MM.1S (cell line): Measurements from ENCODE around the gene CR1.
A peak's percentile ranks its signal among the peaks of the same experiment; 100 is the strongest.
"Not testable (repeated sequence)": the region's sequence is repeated elsewhere in the genome, so short reads cannot be mapped to it uniquely, and the experiment has no call there.

Experiments
- DNase-seq: peaks from one replicate; pipeline ENCODE4 v3.0.0-alpha.2; 2015
- H2AFZ ChIP-seq: fragments of 300-600 bp; sonication (generic); 2 replicates; pipeline ENCODE4 v1.6.0; 2016; ENCODE audit warnings: antibody characterized with exemption, low read length
- H3F3A ChIP-seq: fragments of 300-600 bp; sonication (generic); 2 replicates; pipeline ENCODE4 v1.6.1; 2016; ENCODE audit warnings: mild to moderate bottlenecking, antibody characterized with exemption, low read length, moderate library complexity, mixed read lengths; ENCODE audit not compliant: insufficient read depth
- H3K27ac ChIP-seq: fragments of 300-600 bp; sonication (generic); 2 replicates; pipeline ENCODE4 v1.5.1; 2016; ENCODE audit warnings: mild to moderate bottlenecking, low read length
- H3K27me3 ChIP-seq: fragments of 300-600 bp; sonication (generic); replicated peaks from 2 replicates; pipeline ENCODE4 v1.6.0; 2016; ENCODE audit warnings: low read length; ENCODE audit not compliant: insufficient read depth
- H3K36me3 ChIP-seq: fragments of 300-600 bp; sonication (generic); replicated peaks from 2 replicates; pipeline ENCODE4 v1.6.1; 2016; ENCODE audit warnings: mild to moderate bottlenecking, low read length, mixed read lengths; ENCODE audit not compliant: insufficient read depth
- H3K4me1 ChIP-seq: fragments of 300-600 bp; sonication (generic); 2 replicates; pipeline ENCODE4 v1.6.1; 2016; ENCODE audit warnings: low read length, mixed read lengths
- H3K4me2 ChIP-seq: fragments of 300-600 bp; sonication (generic); 2 replicates; pipeline ENCODE4 v1.6.0; 2016; ENCODE audit warnings: low read depth, low read length
- H3K4me3 ChIP-seq: fragments of 300-600 bp; sonication (generic); 2 replicates; pipeline ENCODE4 v1.5.1; 2016; ENCODE audit warnings: low read length, mixed read lengths
- H3K79me2 ChIP-seq: fragments of 300-600 bp; sonication (generic); 2 replicates; pipeline ENCODE4 v1.6.1; 2016; ENCODE audit warnings: mixed run types, low read length, mixed read lengths
- H3K9ac ChIP-seq: fragments of 300-600 bp; sonication (generic); 2 replicates; pipeline ENCODE4 v1.6.1; 2016; ENCODE audit warnings: low read length, mixed read lengths
- H3K9me2 ChIP-seq: fragments of 300-600 bp; sonication (generic); replicated peaks from 2 replicates; pipeline ENCODE4 v1.6.1; 2016; ENCODE audit warnings: mild to moderate bottlenecking, low read length, mixed read lengths; ENCODE audit not compliant: insufficient read depth
- H3K9me3 ChIP-seq: fragments of 300-600 bp; sonication (generic); replicated peaks from 2 replicates; pipeline ENCODE4 v1.6.1; 2016; ENCODE audit warnings: mild to moderate bottlenecking, low read length, mixed read lengths; ENCODE audit not compliant: insufficient read depth
- H4K20me1 ChIP-seq: fragments of 300-600 bp; sonication (generic); 2 replicates; pipeline ENCODE4 v1.6.1; 2016; ENCODE audit warnings: mild to moderate bottlenecking, low read length, moderate library complexity, mixed read lengths; ENCODE audit not compliant: insufficient read depth
- CTCF ChIP-seq: fragments of 300-600 bp; sonication (generic); IDR thresholded peaks from 2 replicates; pipeline ENCODE4 v1.5.1; 2016; ENCODE audit warnings: antibody characterized with exemption, low read length, mixed read lengths
- EZH2 ChIP-seq: fragments of 300-600 bp; sonication (generic); optimal IDR thresholded peaks from 2 replicates; pipeline ENCODE3; 2017; ENCODE audit warnings: low read depth, mild to moderate bottlenecking, antibody characterized with exemption, low read length, mixed read lengths
- EZH2phosphoT487 ChIP-seq: fragments of 300-600 bp; sonication (generic); IDR thresholded peaks from 2 replicates; pipeline ENCODE4 v1.6.1; 2018; ENCODE audit warnings: antibody characterized with exemption, low read length

Gene CR1

DNA sequence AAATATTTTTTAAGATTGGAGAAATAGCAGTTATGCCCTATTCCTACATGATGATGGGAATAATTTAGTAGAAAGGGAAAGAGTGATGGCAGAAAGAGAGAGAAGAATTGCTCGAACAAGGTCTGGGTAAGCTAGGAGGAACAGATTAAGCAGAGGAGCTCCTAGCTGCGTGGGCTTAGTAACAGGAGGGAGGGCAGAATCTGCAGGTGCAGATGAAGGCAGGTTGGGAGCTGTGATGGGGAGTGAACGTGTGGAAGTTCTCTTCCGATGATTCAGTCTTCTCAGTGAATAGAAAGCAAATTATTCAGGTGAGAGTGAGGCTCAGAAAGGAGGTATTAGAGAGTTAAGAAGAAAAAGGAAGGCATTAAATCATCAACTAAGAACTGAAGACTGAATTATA, 8.3 kb upstream of the CR1 start:
- H4K20me1 ChIP-seq, result no peaks in the 10 kb centered on the region
- no peaks in the 10 kb centered on the region for H3K9me3 ChIP-seq
- no peak overlapping the region for H3K27ac ChIP-seq
- no peaks in the 10 kb centered on the region for H3K27me3 ChIP-seq
- H2AFZ ChIP-seq, result no peak overlapping the region
- H3K36me3 ChIP-seq, result no peaks in the 10 kb centered on the region
- no peak for TF ChIP-seq CTCF
- TF ChIP-seq EZH2phosphoT487, result no peak
- no peak for TF ChIP-seq EZH2
- no peak for DNase-seq
- no peaks in the 10 kb centered on the region for H3K79me2 ChIP-seq
- H3K4me3 ChIP-seq, result no peak overlapping the region
- no peaks in the 10 kb centered on the region for H3F3A ChIP-seq
- H3K4me2 ChIP-seq, result no peak overlapping the region
- H3K9me2 ChIP-seq, result no peaks in the 10 kb centered on the region
- H3K4me1 ChIP-seq, result no peaks in the 10 kb centered on the region
- H3K9ac ChIP-seq, result no peak overlapping the region

- no peak for DNase-seq
Observed at GRCh38 chr1:207493212-207493611, 2.7 kb upstream of the CR1 start.

DNA sequence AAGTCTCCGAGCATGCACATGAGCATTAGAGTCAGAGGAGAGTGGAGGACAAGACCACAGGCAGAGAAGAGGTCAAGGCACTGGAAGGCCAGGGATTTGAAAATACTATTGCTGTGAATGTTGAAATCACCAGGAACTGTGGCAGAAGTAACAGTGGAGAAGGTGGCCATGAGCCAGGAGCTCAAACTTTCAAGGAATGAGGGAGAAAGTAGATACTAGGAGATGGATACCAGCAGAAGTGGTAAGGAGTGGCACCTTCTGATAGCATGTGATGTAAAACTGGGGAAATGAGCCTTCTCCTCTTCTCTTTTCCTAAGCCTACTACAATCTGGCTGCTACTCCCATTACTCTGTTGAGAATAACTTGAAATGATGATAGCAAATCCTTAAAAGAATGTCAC, 1.8 kb upstream of the CR1 start:
- Histone ChIP-seq H3K4me1 (peaks cover 3% of the 10 kb centered on the region; the same call in 1 of the 2 replicates), H3K27ac (no peak overlapping the region), H3K27me3 (peaks cover 28% of the 10 kb centered on the region), H3K9ac (no peak overlapping the region), H4K20me1 (no peaks in the 10 kb centered on the region), H2AFZ (no peak overlapping the region), H3F3A (no peaks in the 10 kb centered on the region), H3K36me3 (no peaks in the 10 kb centered on the region), H3K79me2 (no peaks in the 10 kb centered on the region), H3K4me3 (no peak overlapping the region), H3K9me2 (no peaks in the 10 kb centered on the region), H3K9me3 (no peaks in the 10 kb centered on the region), H3K4me2 (no peak overlapping the region)
- TF ChIP-seq EZH2phosphoT487 (no peak), EZH2 (no peak), CTCF (no peak)
- no peak for DNase-seq

More at GRCh38 chr1:207493212-207493611, 2.7 kb upstream of the CR1 start:
- no peak overlapping the region for H2AFZ ChIP-seq
- H3K27me3 ChIP-seq, result peaks cover 28% of the 10 kb centered on the region
- H3K27ac ChIP-seq, result no peak overlapping the region
- H3K79me2 ChIP-seq, result no peaks in the 10 kb centered on the region
- H3K4me1 ChIP-seq, result peaks cover 3% of the 10 kb centered on the region; the same call in 1 of the 2 replicates
- TF ChIP-seq CTCF, result no peak
- H3K9me3 ChIP-seq, result no peaks in the 10 kb centered on the region
- no peak overlapping the region for H3K4me3 ChIP-seq
- H3K4me2 ChIP-seq, result no peak overlapping the region
- H3K36me3 ChIP-seq, result no peaks in the 10 kb centered on the region
- H3K9ac ChIP-seq, result no peak overlapping the region
- H3K9me2 ChIP-seq, result no peaks in the 10 kb centered on the region
- H3F3A ChIP-seq, result no peaks in the 10 kb centered on the region
- no peaks in the 10 kb centered on the region for H4K20me1 ChIP-seq

DNA sequence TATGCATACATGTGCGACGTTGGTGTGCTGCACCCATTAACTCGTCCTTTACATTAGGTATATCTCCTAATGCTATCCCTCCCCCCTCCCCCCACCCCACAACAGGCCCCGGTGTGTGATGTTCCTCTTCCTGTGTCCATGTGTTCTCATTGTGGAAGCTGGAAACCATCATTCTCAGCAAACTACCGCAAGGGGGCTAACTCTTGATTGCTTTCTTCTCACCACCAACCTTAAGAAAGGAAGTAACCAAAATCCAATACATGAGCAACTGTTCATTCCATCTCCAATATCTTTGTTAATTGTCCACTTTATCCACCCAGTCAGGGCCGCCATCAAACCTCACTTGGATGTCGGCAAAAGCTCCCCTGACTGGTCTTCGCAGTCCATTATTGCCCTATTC, 676 bp upstream of the CR1 start:
- not testable (repeated sequence) for H3K36me3 ChIP-seq, H3K79me2 ChIP-seq, H3K4me1 ChIP-seq, H3F3A ChIP-seq, H3K27ac ChIP-seq, DNase-seq, H4K20me1 ChIP-seq, H3K9ac ChIP-seq, H3K9me2 ChIP-seq, H3K9me3 ChIP-seq
- peaks cover 28% of the 10 kb centered on the region for H3K27me3 ChIP-seq
- H3K4me2 ChIP-seq, result peak overlapping the region; percentile 84
- H3K4me3 ChIP-seq, result peak overlapping the region; percentile 53; the same call in 1 of the 2 replicates
- 0 out of 2 replicates have a peak overlapping the region, but pooled peaks have one; percentile 59 for H2AFZ ChIP-seq
